Hippocampal formation (tissue), 2 donors: ENCODE results near the gene METAP1D.
"Not testable (repeated sequence)": the region's sequence is repeated elsewhere in the genome, so short reads cannot be mapped to it uniquely, and the experiment has no call there.

Experiments
- DNase-seq, 2 donors: peaks; one replicate each; lab custom pipeline; 2025; lab: John Stamatoyannopoulos, UW

Gene METAP1D

DNA sequence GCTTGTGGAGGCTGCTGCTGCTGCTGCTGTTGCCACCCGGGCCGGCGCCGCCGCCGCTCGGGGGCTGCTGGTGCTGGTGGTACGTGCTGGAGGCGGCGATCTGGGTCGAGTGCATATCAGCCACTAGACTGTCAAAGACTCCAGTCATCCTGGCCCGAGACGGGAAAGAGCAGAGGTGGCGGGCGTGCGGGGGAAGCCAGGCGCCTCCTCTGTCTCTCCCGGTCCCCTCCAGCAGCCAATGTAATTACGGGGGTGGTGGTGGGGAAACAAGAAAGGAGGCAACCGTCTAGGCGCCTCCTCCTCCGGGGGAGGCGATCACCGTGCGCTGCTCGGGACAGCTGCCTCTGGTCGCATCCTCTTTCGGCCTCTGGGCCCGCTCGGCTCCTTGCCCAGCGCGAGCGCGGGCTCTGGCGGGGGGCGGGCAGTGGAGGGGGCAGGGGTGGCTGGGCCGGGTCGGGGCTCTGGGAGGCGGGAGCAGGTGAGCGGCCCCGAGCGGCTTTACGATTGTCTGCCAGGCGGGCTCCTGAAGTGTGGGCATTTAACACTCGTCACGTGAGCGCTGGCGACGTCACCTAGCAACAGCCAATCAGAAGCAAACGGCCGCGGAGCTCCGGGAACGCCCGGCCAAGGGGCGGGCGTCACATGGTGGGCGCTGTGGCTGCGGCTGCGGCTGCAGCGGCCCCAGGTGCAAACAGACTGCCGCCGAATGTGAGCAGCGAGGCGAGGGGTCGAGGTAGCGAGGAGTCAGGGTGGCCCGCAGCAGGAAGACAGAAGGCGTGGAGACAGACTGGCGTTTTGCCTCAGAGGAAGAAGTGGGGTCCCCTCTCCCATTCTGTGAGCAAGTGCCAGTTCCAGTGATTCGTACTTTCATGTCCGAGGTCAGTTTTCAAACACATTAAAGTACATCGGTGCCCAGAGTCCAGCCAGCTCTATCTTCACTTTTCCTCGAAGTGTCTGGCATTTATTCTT lies 102.9 kb downstream of the METAP1D start, which contains the start of gene DLX2:
Gene DLX2 (minus strand): TSS at position 510 of the 969 bp plus-strand sequence. CDS start 362 bp downstream, at position 148.
- DNase-seq, result peak in 1 of 2 donors; percentile 51

DNA sequence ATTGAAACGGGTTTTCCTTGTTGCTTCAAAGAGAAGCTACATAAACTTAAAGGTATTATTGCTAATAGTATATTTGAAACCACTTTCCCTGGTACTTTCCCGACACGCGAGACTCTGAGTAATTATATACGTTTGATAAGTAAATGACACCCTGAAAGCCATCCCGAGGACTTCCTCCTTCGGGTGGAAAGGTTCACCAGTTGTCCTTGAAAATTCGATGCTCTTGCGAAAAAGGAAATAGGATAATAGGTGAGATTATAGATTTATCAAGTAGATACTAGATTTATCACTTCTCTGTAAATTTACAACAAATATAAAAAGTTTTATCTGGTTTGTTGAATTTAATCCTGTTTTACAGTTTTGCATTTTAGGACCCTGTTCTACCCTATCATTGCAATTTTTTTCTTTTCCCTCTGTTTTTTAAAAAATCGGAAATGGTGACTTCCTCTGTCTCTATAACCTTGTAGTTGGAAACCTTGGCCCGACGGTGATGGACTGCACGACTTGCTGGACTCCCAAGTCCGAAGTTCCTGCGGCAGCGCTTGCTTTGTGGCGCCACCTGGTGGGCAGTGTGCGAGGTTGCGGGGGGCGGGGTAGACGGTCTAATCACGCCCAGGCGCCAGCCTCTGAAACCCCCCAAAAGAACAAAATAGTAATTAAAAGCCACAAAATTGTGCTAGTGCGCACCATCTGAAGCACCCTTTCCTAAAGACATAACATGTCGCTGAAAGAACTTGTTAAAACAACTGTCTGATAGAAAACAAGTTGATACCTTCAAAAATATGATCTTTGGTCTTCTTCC lies 103.9 kb downstream of the METAP1D start:
- DNase-seq, result peak in 1 of 2 donors; percentile 62

DNA sequence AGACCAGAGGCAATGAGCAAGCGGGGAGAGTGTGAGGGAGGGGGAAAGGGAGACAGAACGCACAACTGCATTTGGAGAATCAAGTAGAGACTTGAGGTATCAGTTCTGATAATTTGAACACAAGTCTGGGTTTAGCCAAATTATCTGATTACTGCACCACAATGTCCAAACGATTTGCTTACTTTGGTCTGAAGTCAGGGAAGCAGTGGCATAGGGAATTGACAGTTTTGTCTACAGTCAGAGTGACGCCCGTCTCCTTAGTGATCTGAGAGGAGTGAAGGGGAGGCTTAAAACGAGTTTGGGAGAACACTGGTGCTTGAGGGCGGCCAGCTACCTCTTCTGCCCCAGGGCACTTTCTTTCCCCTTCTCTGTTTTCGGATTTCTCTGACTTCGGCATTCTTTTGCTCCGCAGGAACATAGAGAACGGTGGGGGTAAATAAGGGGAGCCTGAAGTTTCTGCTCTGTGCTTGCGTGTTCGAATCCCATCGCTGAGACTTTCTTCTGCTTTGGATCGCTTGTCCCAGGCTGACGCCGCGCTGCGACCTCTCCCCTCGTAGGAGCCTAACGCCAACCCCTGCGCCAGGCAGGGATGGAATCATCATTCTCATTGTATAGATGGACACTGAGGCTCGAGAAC lies 105.8 kb downstream of the METAP1D start:
- no peak for DNase-seq

- no peak for DNase-seq
Measured at GRCh38 chr2:172106108-172106961, 106.6 kb downstream of the METAP1D start.

DNA sequence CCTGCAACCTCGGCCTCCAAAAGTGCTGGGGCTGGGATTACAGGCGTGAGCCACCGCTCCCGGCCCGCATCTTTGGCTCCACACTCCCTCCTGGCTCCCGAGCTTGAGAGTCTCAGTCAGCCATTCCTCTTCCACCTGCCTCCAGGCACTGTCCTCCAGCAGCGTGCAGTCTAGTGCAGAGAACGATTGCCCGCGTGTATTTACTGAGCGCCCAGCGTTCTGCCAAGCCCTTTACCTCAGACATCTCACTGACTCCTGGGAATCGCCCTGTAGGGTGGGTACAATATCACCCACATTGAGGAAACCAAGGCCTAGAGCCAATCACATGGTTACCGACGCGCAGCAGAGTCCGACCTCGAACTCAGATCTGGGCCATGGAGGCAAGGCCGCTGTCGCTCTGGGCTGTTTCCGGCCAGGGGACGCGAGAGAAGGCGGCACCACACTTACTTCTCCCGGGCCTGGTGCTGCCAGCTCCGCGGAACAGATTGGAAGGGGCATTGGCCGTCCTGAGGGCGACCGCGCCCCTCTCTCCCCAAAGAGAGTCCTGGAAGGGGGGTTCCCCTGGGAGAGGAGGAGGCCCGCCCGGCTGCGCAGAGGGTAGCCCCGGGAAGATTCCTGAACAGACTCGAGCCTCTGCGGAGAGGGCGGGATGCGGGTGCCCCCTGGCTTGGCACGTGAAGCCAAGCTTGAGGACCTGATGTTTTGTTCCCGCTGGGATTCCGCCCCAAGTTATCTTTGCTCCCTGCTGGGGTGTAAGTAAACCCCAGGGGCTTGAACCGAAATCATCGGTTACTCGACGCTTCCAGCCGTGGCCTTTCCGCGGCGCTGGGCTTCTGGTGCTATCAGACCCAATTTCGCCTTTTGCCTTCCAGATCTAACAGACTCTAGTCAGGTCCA lies 108.2 kb downstream of the METAP1D start:
- DNase-seq, result no peak

- DNase-seq, result no peak
Measured at GRCh38 chr2:172108587-172108930, 108.8 kb downstream of the METAP1D start.

- no peak for DNase-seq
Measured at GRCh38 chr2:172109256-172109987, 109.7 kb downstream of the METAP1D start.

DNA sequence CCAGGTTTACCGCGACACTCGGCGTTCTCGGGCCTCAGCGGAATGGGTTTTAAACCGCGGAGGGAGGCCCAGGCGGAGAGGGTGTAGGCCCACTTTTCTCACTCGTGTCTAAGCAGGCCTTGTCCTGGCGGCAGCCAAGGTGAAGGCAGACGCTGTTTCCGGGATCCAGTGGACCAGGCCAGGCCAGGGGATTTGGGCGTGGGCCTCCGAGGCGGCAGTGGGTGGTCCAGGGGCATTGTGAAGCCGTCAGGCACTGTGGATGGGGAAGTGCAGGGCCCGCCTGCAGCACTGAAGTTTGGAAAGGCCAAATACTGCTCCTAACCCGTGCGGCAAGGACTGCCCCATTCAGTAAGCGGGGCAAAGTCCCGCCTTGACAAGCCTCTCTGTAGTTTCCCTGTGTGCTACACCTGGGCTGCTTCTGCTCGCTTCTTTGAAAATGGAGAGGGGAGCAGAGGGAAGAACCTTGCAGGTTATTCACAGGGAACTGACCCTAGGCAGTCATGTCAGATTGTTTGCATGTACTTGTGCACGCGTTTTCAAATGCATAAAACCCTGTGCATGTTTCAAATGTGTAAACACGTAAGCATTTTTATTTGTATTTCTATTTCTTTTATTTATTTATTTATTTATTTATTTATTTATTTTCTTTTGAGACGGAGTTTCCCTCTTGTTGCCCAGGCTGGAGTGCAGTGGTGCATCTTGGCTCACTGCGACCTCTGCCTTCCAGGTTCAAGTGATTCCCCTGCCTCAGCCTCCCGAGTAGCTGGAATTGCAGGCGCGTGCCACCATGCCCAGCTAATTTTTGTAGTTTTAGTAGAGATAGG lies 110.4 kb downstream of the METAP1D start:
- no peak for DNase-seq

- peak in 1 of 2 donors; percentile 26 for DNase-seq
Measured at GRCh38 chr2:172113617-172114016, 113.9 kb downstream of the METAP1D start.

GRCh38 chr2:172114176-172114575 lies 114.4 kb downstream of the METAP1D start:
- not testable (repeated sequence) for DNase-seq

DNA sequence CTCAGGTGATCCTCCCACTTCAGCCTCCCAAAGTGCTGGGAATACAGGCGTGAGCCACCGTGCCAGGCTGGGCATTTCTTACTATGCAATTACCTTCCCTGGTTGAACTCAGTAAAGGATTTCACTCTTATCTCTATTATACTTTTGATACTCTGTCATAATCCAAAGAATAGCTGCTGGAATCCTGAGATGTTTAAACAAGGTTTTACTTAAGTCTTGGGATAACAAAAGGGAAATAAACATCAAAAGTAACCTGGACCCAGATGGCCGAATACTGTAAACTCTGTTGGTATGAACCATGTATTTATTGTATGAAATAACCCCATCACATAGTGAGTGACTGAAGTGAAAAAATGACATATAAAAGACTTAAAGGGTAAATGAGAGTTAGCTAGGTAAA lies 114.8 kb downstream of the METAP1D start:
- DNase-seq, result no peak

- DNase-seq, result no peak
Measured at GRCh38 chr2:172116107-172116506, 116.4 kb downstream of the METAP1D start.

DNA sequence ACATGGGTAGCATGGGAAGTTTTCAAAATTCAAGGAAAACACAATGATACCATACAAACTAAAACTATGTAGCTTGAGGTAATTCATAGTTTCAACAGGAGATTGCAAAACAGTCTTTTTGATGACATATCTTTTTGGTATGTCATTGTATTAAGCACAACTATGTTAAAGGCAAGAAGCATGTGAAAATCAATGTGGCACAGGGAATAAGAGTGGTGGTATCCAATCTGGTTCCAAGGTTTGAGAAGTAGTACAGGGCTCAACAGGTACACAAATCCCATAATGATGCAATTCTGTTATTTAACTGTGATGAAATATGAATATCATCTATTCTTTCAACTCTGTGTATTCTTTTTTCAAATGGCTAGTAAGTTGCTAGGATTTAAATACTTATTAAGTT lies 119.3 kb downstream of the METAP1D start:
- no peak for DNase-seq

- no peak for DNase-seq
Measured at GRCh38 chr2:172120118-172120517, 120.4 kb downstream of the METAP1D start.

DNA sequence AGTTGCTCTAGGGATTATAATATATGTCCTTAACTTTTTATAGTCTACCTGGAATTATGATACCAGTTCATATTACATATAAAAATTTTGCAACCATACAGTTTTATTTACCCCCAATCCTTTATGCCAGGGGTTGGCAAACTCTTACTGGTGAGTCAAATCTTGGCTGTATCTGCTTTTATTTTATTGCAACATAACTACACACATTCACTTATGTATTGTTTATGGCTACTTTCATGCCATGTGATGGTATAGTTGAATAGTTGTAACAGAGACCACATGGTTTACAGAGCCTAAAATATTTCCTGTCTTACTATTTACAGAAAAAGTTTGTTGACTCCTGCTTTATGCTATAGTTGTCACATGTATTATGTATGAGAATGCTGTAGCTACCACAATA lies 128.7 kb downstream of the METAP1D start:
- no peak for DNase-seq

- DNase-seq, result no peak
Measured at GRCh38 chr2:172129404-172129803, 129.7 kb downstream of the METAP1D start.
